Keratinocyte (primary cell): ENCODE results near the gene BMP8B. TPM values are rescaled to one million over a fixed set of nuclear protein-coding genes. Genes with fewer than 3 reads are reported as not detected.
"Not testable (repeated sequence)": the region's sequence is repeated elsewhere in the genome, so short reads cannot be mapped to it uniquely, and the experiment has no call there.

Experiments used
- DNase-seq: peaks from one replicate; pipeline ENCODE4 v3.0.0-alpha.2; 2011; ENCODE audit warnings: low read depth, missing footprints, low spot score
- FAIRE-seq: peaks from 2 replicates; lab custom pipeline; 2011; peaks lifted over from hg19 to GRCh38; lab: Jason Lieb, UNC
- H2AFZ ChIP-seq: 2 replicates; pipeline ENCODE4 v1.6.0; 2012; ENCODE audit warnings: low read length, control low read depth, inconsistent platforms; ENCODE audit not compliant: control insufficient read depth
- H3K27ac ChIP-seq: 2 replicates; pipeline ENCODE4 v1.5.1; 2011; ENCODE audit warnings: low read length; ENCODE audit not compliant: control insufficient read depth, insufficient read depth
- H3K27me3 ChIP-seq: 3 replicates; pipeline ENCODE4 v1.6.0; 2011; ENCODE audit warnings: low read length; ENCODE audit not compliant: control insufficient read depth, insufficient read depth; ENCODE audit errors: extremely low read depth
- H3K36me3 ChIP-seq, 2 experiments: 2 replicates in 1 of 2; 3 replicates in 1 of 2; pipeline ENCODE4 v1.5.1; 2011; ENCODE audit warnings: low read length in 2 of 2, mild to moderate bottlenecking in 1 of 2; ENCODE audit not compliant: control insufficient read depth in 2 of 2, insufficient read depth in 2 of 2; ENCODE audit errors: extremely low read depth in 1 of 2
- H3K4me1 ChIP-seq: 3 replicates; pipeline ENCODE4 v1.5.1; 2011; ENCODE audit warnings: low read length; ENCODE audit not compliant: control insufficient read depth, insufficient read depth; ENCODE audit errors: extremely low read depth
- H3K4me2 ChIP-seq: 3 replicates; pipeline ENCODE4 v1.6.0; 2011; ENCODE audit warnings: low read depth, low read length; ENCODE audit not compliant: control insufficient read depth, insufficient read depth; ENCODE audit errors: extremely low read depth
- H3K4me3 ChIP-seq, 3 experiments: fragments of 200-600 bp in 1 of 3; sonication (generic) in 1 of 3; 2 replicates in 2 of 3; 3 replicates in 1 of 3; pipeline ENCODE4 v1.5.1; 2011 to 2016; ENCODE audit warnings: low read length in 3 of 3, mild to moderate bottlenecking in 3 of 3, control low read depth in 2 of 3, inconsistent platforms in 1 of 3, low read depth in 1 of 3, mixed read lengths in 1 of 3, mixed run types in 1 of 3, moderate library complexity in 1 of 3; ENCODE audit not compliant: control insufficient read depth in 2 of 3, insufficient read depth in 2 of 3; ENCODE audit errors: extremely low read depth in 1 of 3
- H3K79me2 ChIP-seq: 2 replicates; pipeline ENCODE4 v1.6.0; 2012; ENCODE audit warnings: low read length; ENCODE audit not compliant: control insufficient read depth, insufficient read depth
- H3K9ac ChIP-seq: 3 replicates; pipeline ENCODE4 v1.6.0; 2011; ENCODE audit warnings: low read length; ENCODE audit not compliant: control insufficient read depth, insufficient read depth; ENCODE audit errors: extremely low read depth
- H3K9me1 ChIP-seq: 3 replicates; pipeline ENCODE4 v1.6.0; 2011; ENCODE audit warnings: low read length; ENCODE audit not compliant: control insufficient read depth, insufficient read depth; ENCODE audit errors: extremely low read depth
- H3K9me3 ChIP-seq: 2 replicates; pipeline ENCODE4 v1.5.1; 2012; ENCODE audit warnings: low read depth, low read length; ENCODE audit not compliant: control insufficient read depth
- H4K20me1 ChIP-seq: 3 replicates; pipeline ENCODE4 v1.6.0; 2011; ENCODE audit warnings: low read length; ENCODE audit not compliant: control insufficient read depth, insufficient read depth; ENCODE audit errors: extremely low read depth
- CTCF ChIP-seq, 3 experiments: IDR thresholded peaks in 1 of 3; conservative IDR thresholded peaks in 1 of 3; optimal IDR thresholded peaks in 1 of 3; 2 replicates in 2 of 3; 3 replicates in 1 of 3; pipeline versions ENCODE3 to v1.5.1; 2011; ENCODE audit warnings: low read length in 3 of 3, mild to moderate bottlenecking in 3 of 3, moderate library complexity in 2 of 3, control low read depth in 1 of 3, inconsistent platforms in 1 of 3; ENCODE audit not compliant: insufficient read depth in 2 of 3; ENCODE audit errors: extremely low read depth in 1 of 3
- EZH2 ChIP-seq: IDR thresholded peaks from one replicate; pipeline ENCODE4 v1.6.1; 2012; ENCODE audit warnings: inconsistent platforms, mild to moderate bottlenecking, low read length, moderate library complexity
- dilution Hi-C: fragments of 300-500 bp; cut with MboI; formaldehyde crosslinking; loops from one replicate; pipeline ENCODE4 v1.7.0; 2020; ENCODE audit warnings: low sequenced_read_pairs; ENCODE audit not compliant: extremely low pct_ligation_motif_present
- polyA plus RNA-seq, 5 experiments: library from polyadenylated mRNA; depleted of rRNA in 3 of 5; stranded (reverse) in 3 of 5; stranded (forward) in 1 of 5; unstranded in 1 of 5; fragments of >200 nt; gene quantifications; 1 replicate in 1 of 5; 2 replicates in 3 of 5; 3 replicates in 1 of 5; pipeline versions ENCODE4 v1.2.1 to v1.2.3, GENCODE V29; 2011 to 2012; ENCODE audit warnings: missing spikeins in 2 of 5, low read depth in 1 of 5, low replicate concordance in 1 of 5

Gene BMP8B
- polyA plus RNA-seq, 1 donor (not counting 4 experiments of a cell fraction or from before 2014, with no cell fraction given), result 0.04 TPM

GRCh38 chr1:39779821-39780220 is 8.8 kb downstream of the BMP8B start:
- H3K9me3 ChIP-seq, result no peaks in the 10 kb centered on the region
- FAIRE-seq (no peak), DNase-seq (no peak)
- no peak overlapping the region for H2AFZ ChIP-seq
- H3K27ac ChIP-seq, result no peak overlapping the region
- no peak for TF ChIP-seq CTCF (optimal IDR thresholded peaks at IDR 0.05 in 1 of 3, IDR thresholded peaks at IDR 0.05 in 1 of 3, conservative IDR thresholded peaks at IDR 0.05 in 1 of 3; ENCODE audit: extremely low read depth in 1 of 3, insufficient read depth in 2 of 3, low read length in 3 of 3)
- TF ChIP-seq EZH2, result no peak
- H3K27me3 ChIP-seq, result no peaks in the 10 kb centered on the region
- H3K79me2 ChIP-seq, result no peaks in the 10 kb centered on the region
- no peaks in the 10 kb centered on the region for H3K36me3 ChIP-seq
- no peaks in the 10 kb centered on the region for H4K20me1 ChIP-seq
- no peak overlapping the region for H3K9ac ChIP-seq
- no peak overlapping the region for H3K4me2 ChIP-seq
- H3K9me1 ChIP-seq, result no peaks in the 10 kb centered on the region
- no peaks in the 10 kb centered on the region for H3K4me1 ChIP-seq
- dilution Hi-C loops, result no loop called here
- no peak overlapping the region for H3K4me3 ChIP-seq

- Histone ChIP-seq H3K27ac (no peak overlapping the region), H3K4me2 (no peak overlapping the region), H3K27me3 (no peaks in the 10 kb centered on the region), H3K9ac (no peak overlapping the region), H4K20me1 (no peaks in the 10 kb centered on the region), H3K36me3 (no peaks in the 10 kb centered on the region), H3K9me3 (no peaks in the 10 kb centered on the region), H3K4me1 (no peaks in the 10 kb centered on the region), H2AFZ (no peak overlapping the region), H3K9me1 (no peaks in the 10 kb centered on the region), H3K4me3 (no peak overlapping the region), H3K79me2 (no peaks in the 10 kb centered on the region)
- no peak for FAIRE-seq
- no peak for DNase-seq
- TF ChIP-seq CTCF (optimal IDR thresholded peaks at IDR 0.05 in 1 of 3, IDR thresholded peaks at IDR 0.05 in 1 of 3, conservative IDR thresholded peaks at IDR 0.05 in 1 of 3; ENCODE audit: extremely low read depth in 1 of 3, insufficient read depth in 2 of 3, low read length in 3 of 3), result no peak
- TF ChIP-seq EZH2, result no peak
- dilution Hi-C loops, result no loop called here
Observed at GRCh38 chr1:39779137-39779536, 9.5 kb downstream of the BMP8B start.

GRCh38 chr1:39778463-39779099 is 10.1 kb downstream of the BMP8B start:
- H3K4me1 ChIP-seq, dilution Hi-C loops, FAIRE-seq, H3K27ac ChIP-seq, H3K36me3 ChIP-seq, H3K27me3 ChIP-seq, H3K4me2 ChIP-seq, H3K9ac ChIP-seq, H3K79me2 ChIP-seq, H3K4me3 ChIP-seq, H3K9me1 ChIP-seq, DNase-seq, H2AFZ ChIP-seq, H3K9me3 ChIP-seq, H4K20me1 ChIP-seq: not testable (repeated sequence)

- H2AFZ ChIP-seq, H3K9me3 ChIP-seq, H3K9me1 ChIP-seq, H3K4me2 ChIP-seq, H3K27me3 ChIP-seq, H3K9ac ChIP-seq, H3K4me3 ChIP-seq, H3K36me3 ChIP-seq, H3K79me2 ChIP-seq, H4K20me1 ChIP-seq, H3K27ac ChIP-seq, H3K4me1 ChIP-seq, FAIRE-seq, dilution Hi-C loops, DNase-seq: not testable (repeated sequence)
Observed at GRCh38 chr1:39777896-39778295, 10.8 kb downstream of the BMP8B start.
